OCI-LY3 (cell line): ENCODE results near the gene OXNAD1.

ENCODE experiments used
- EZH2phosphoT487 ChIP-seq: fragments of 200-600 bp; shearing (Covaris generic); IDR thresholded peaks from 2 replicates; pipeline ENCODE4 v1.6.1; 2018; ENCODE audit warnings: antibody characterized with exemption, mixed run types, low read depth
- TF ChIP-seq, protein P1 (sequence below): fragments of 200-600, 300-600 bp; sonication (generic); IDR thresholded peaks from 2 replicates; pipeline ENCODE4 v1.5.1; 2014; ENCODE audit warnings: antibody characterized with exemption, low read length, low read depth

DNA sequence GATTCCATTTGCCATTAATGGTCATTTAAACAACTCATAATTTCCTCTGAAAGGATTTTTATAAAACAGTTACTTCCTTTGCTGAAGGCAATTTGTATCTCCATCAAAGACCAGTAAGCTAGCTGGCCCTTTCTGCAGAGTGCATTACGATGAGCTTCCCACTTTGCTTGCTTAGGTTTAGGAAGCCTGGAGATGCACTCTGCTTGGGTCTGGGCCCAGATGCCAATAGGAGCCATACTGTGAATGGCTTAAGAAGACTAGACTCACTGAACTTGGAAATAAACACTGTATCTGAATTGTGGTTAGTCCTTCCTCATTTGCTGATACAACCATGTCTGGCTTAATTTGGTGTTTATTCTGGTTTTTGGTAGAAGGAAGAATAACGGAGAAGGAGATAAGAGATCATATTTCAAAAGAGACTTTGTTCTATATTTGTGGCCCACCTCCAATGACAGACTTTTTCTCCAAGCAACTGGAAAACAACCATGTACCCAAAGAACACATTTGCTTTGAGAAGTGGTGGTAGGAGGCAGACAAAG, 38.1 kb downstream of the OXNAD1 start:
- TF ChIP-seq, protein P1, sequence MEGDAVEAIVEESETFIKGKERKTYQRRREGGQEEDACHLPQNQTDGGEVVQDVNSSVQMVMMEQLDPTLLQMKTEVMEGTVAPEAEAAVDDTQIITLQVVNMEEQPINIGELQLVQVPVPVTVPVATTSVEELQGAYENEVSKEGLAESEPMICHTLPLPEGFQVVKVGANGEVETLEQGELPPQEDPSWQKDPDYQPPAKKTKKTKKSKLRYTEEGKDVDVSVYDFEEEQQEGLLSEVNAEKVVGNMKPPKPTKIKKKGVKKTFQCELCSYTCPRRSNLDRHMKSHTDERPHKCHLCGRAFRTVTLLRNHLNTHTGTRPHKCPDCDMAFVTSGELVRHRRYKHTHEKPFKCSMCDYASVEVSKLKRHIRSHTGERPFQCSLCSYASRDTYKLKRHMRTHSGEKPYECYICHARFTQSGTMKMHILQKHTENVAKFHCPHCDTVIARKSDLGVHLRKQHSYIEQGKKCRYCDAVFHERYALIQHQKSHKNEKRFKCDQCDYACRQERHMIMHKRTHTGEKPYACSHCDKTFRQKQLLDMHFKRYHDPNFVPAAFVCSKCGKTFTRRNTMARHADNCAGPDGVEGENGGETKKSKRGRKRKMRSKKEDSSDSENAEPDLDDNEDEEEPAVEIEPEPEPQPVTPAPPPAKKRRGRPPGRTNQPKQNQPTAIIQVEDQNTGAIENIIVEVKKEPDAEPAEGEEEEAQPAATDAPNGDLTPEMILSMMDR = no peak
- TF ChIP-seq EZH2phosphoT487 = no peak
